Upper lobe of left lung (tissue), 6 donors: ENCODE results near the gene EPHB1. TPM values are rescaled to one million over a fixed set of nuclear protein-coding genes. Genes with fewer than 3 reads are reported as not detected.

Experiments used
- ATAC-seq, 2 donors: fragments of 200-7000 bp; cut with Tn5 transposase; one replicate each; pipeline ENCODE4 v1.9.1; 2022; ENCODE audit warnings: mild to moderate bottlenecking in 2 of 2, moderate library complexity in 2 of 2; ENCODE audit not compliant: low FRiP score in 2 of 2
- DNase-seq, 2 donors: peaks; one replicate each; pipeline ENCODE4 v3.0.0-alpha.2; 2019 to 2020
- H3K27ac ChIP-seq, 4 donors: fragments of 200-600 bp; sonication (generic); one replicate each; pipeline ENCODE4 v1.5.1; 2016 to 2019
- H3K27me3 ChIP-seq, 4 donors: fragments of 200-600 bp; sonication (generic); one replicate each; pipeline ENCODE4 v1.5.1; 2017 to 2019
- H3K36me3 ChIP-seq, 4 donors: fragments of 200-600 bp; sonication (generic); one replicate each; pipeline ENCODE4 v1.5.1; 2016 to 2019
- H3K4me1 ChIP-seq, 4 donors: fragments of 200-600 bp; sonication (generic); one replicate each; pipeline ENCODE4 v1.5.1; 2018 to 2019
- H3K4me3 ChIP-seq, 4 donors: fragments of 200-600 bp; sonication (generic); one replicate each; pipeline ENCODE4 v1.5.1; 2017 to 2019; ENCODE audit warnings: mild to moderate bottlenecking in 2 of 4, moderate library complexity in 1 of 4
- H3K9me3 ChIP-seq, 4 donors: fragments of 200-600 bp; sonication (generic); one replicate each; pipeline ENCODE4 v1.5.1; 2018 to 2019
- CTCF ChIP-seq, 6 experiments: fragments of 450-650 bp in 4 of 6; fragments of 200-600 bp in 2 of 6; sonication (generic) in 2 of 6; IDR thresholded peaks; one replicate each; pipeline ENCODE4 v1.5.1; 2016 to 2019; ENCODE audit warnings: antibody characterized with exemption in 6 of 6
- EP300 ChIP-seq, 4 donors: sonication (generic); formaldehyde crosslinking; IDR thresholded peaks; one replicate each; pipeline ENCODE4 v1.5.1; 2017; ENCODE audit warnings: antibody characterized with exemption in 4 of 4, control low read depth in 2 of 4
- POLR2A ChIP-seq, 4 donors: fragments of 450-650 bp; IDR thresholded peaks; one replicate each; pipeline ENCODE4 v1.5.1; 2016 to 2017; ENCODE audit warnings: antibody characterized with exemption in 4 of 4, mild to moderate bottlenecking in 2 of 4
- POLR2AphosphoS5 ChIP-seq, 2 donors: sonication (generic); formaldehyde crosslinking; IDR thresholded peaks; one replicate each; pipeline ENCODE4 v1.5.1; 2017; ENCODE audit warnings: antibody characterized with exemption in 2 of 2
- WGBS, 2 donors: methylation state at CpG; one replicate each; pipeline ENCODE4 v1.1.5; 2017 to 2018; 5-methylcytosine and 5-hydroxymethylcytosine counted together
- total RNA-seq, 6 donors: library from RNA; depleted of rRNA in 4 of 6; stranded (reverse); fragments of >200 nt in 4 of 6; gene quantifications; one replicate each; pipeline versions ENCODE4 v1.1.0 to v1.2.1, GENCODE V29; 2016 to 2021
- donor health status: DM: no; HTN: no; CAD: no; lungs with moderate emphysema.
- donor health status: DM: no; HTN: yes; CAD: no; lungs with severe emphysema.

Gene EPHB1
- total RNA-seq, 6 donors from 2014 or later, result 1.3 to 14.6 (median 2.4) TPM; not detected in 1

- WGBS, 2 donors, result 88 to 89% methylated on average over 9 of the region's 9 CpGs
- H3K36me3 ChIP-seq, result no peaks in the 10 kb centered on the region
- H3K27ac ChIP-seq, result no peak overlapping the region
- TF ChIP-seq CTCF (IDR thresholded peaks at IDR 0.05) (no peak), POLR2AphosphoS5 (IDR thresholded peaks at IDR 0.05) (no peak), EP300 (IDR thresholded peaks at IDR 0.05) (no peak), POLR2A (IDR thresholded peaks at IDR 0.05) (no peak)
- H3K27me3 ChIP-seq, result no peaks in the 10 kb centered on the region
- no peaks in the 10 kb centered on the region for H3K9me3 ChIP-seq
- ATAC-seq (no peak), DNase-seq (no peak)
- H3K4me3 ChIP-seq, result no peak overlapping the region
- no peaks in the 10 kb centered on the region for H3K4me1 ChIP-seq
Measured at GRCh38 chr3:134846084-134846483, 51.0 kb downstream of the EPHB1 start.

- 40 to 53% methylated on average over 9 to 10 of the region's 10 CpGs for WGBS, 2 donors
- no peaks in the 10 kb centered on the region for H3K27me3 ChIP-seq
- DNase-seq (no peak), ATAC-seq (no peak)
- no peak for TF ChIP-seq POLR2AphosphoS5 (IDR thresholded peaks at IDR 0.05)
- TF ChIP-seq POLR2A (IDR thresholded peaks at IDR 0.05), result no peak
- no peak for TF ChIP-seq CTCF (IDR thresholded peaks at IDR 0.05)
- no peak for TF ChIP-seq EP300 (IDR thresholded peaks at IDR 0.05)
- no peaks in the 10 kb centered on the region for H3K9me3 ChIP-seq
- no peak overlapping the region for H3K4me3 ChIP-seq
- no peaks in the 10 kb centered on the region for H3K36me3 ChIP-seq
- H3K27ac ChIP-seq, result no peak overlapping the region
- no peaks in the 10 kb centered on the region for H3K4me1 ChIP-seq
Measured at GRCh38 chr3:134846911-134847317, 51.9 kb downstream of the EPHB1 start.

GRCh38 chr3:134847349-134847748 lies 52.3 kb downstream of the EPHB1 start:
- no peak for ATAC-seq
- Histone ChIP-seq H3K36me3 (no peaks in the 10 kb centered on the region), H3K4me3 (no peak overlapping the region), H3K4me1 (no peaks in the 10 kb centered on the region), H3K27ac (no peak overlapping the region), H3K27me3 (no peaks in the 10 kb centered on the region), H3K9me3 (no peaks in the 10 kb centered on the region)
- 39 to 90% methylated on average over 2 of the region's 2 CpGs for WGBS, 2 donors
- TF ChIP-seq POLR2AphosphoS5 (IDR thresholded peaks at IDR 0.05) (no peak), CTCF (IDR thresholded peaks at IDR 0.05) (no peak), EP300 (IDR thresholded peaks at IDR 0.05) (no peak)
- no peak for DNase-seq

GRCh38 chr3:134849561-134849960 lies 54.5 kb downstream of the EPHB1 start:
- Histone ChIP-seq H3K4me1 (no peaks in the 10 kb centered on the region), H3K27ac (no peak overlapping the region)

More at GRCh38 chr3:134849561-134849960, 54.5 kb downstream of the EPHB1 start:
- Histone ChIP-seq H3K27me3 (no peaks in the 10 kb centered on the region), H3K36me3 (no peaks in the 10 kb centered on the region), H3K4me3 (no peak overlapping the region), H3K9me3 (no peaks in the 10 kb centered on the region)
- no peak for DNase-seq
- ATAC-seq, result no peak
- WGBS, 2 donors, result 89 to 90% methylated on average over 5 to 6 of the region's 6 CpGs
- no peak for TF ChIP-seq POLR2A (IDR thresholded peaks at IDR 0.05)
- TF ChIP-seq CTCF (IDR thresholded peaks at IDR 0.05), result no peak
- TF ChIP-seq POLR2AphosphoS5 (IDR thresholded peaks at IDR 0.05), result no peak
- no peak for TF ChIP-seq EP300 (IDR thresholded peaks at IDR 0.05)
